OCI-LY7 (cell line): ENCODE results near the gene CD69.

Experiments
- EZH2phosphoT487 ChIP-seq: fragments of 200-600 bp; sonication (generic); IDR thresholded peaks from 2 replicates; pipeline ENCODE4 v1.6.1; 2018; ENCODE audit warnings: low read depth, borderline replicate concordance, mild to moderate bottlenecking, mixed run types, antibody characterized with exemption, low read length, moderate library complexity, mixed read lengths
- TF ChIP-seq, protein P1 (sequence below): fragments of 200-600 bp; sonication (generic); conservative IDR thresholded peaks from 2 replicates; pipeline ENCODE4 v1.5.1; 2014; ENCODE audit warnings: mild to moderate bottlenecking, antibody characterized with exemption, low read length, moderate library complexity, mixed read lengths

- TF ChIP-seq, protein P1, sequence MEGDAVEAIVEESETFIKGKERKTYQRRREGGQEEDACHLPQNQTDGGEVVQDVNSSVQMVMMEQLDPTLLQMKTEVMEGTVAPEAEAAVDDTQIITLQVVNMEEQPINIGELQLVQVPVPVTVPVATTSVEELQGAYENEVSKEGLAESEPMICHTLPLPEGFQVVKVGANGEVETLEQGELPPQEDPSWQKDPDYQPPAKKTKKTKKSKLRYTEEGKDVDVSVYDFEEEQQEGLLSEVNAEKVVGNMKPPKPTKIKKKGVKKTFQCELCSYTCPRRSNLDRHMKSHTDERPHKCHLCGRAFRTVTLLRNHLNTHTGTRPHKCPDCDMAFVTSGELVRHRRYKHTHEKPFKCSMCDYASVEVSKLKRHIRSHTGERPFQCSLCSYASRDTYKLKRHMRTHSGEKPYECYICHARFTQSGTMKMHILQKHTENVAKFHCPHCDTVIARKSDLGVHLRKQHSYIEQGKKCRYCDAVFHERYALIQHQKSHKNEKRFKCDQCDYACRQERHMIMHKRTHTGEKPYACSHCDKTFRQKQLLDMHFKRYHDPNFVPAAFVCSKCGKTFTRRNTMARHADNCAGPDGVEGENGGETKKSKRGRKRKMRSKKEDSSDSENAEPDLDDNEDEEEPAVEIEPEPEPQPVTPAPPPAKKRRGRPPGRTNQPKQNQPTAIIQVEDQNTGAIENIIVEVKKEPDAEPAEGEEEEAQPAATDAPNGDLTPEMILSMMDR = no peak
- no peak for TF ChIP-seq EZH2phosphoT487
These were observed 699 bp upstream of the CD69 start for GRCh38 chr12:9761419-9761781.
